Stimulated activated CD8-positive, alpha-beta memory T cell treated with anti-CD3 and anti-CD28 coated beads, Interleukin-12 subunit alpha, Interleukin-12 subunit beta, amount 100 ng/mL, for 4 hours (primary cell): ENCODE measurements around the gene SHOX.
"Not testable (repeated sequence)": the region's sequence is repeated elsewhere in the genome, so short reads cannot be mapped to it uniquely, and the experiment has no call there.

Source experiments
- DNase-seq: peaks from one replicate; pipeline ENCODE4 v3.0.0-alpha.2; 2020; ENCODE audit warnings: low read depth

Gene SHOX

GRCh38 chrX:637660-638481 lies 7.3 kb downstream of the SHOX start:
- DNase-seq = no peak

GRCh38 chrX:638482-639131 lies 8.0 kb downstream of the SHOX start:
- DNase-seq = no peak

GRCh38 chrX:639151-639550 lies 8.6 kb downstream of the SHOX start:
- no peak for DNase-seq

- DNase-seq = no peak
These were observed 10.1 kb downstream of the SHOX start for GRCh38 chrX:640641-641040.

GRCh38 chrX:641671-642435 lies 11.3 kb downstream of the SHOX start:
- DNase-seq = no peak

- no peak for DNase-seq
These were observed 12.0 kb downstream of the SHOX start for GRCh38 chrX:642436-643240.

- DNase-seq = no peak
These were observed 12.6 kb downstream of the SHOX start for GRCh38 chrX:643241-643595.

- no peak for DNase-seq
These were observed 13.3 kb downstream of the SHOX start for GRCh38 chrX:643911-644303.

- no peak for DNase-seq
These were observed 14.0 kb downstream of the SHOX start for GRCh38 chrX:644304-645281.

GRCh38 chrX:646228-646495 lies 15.6 kb downstream of the SHOX start:
- no peak for DNase-seq

GRCh38 chrX:646796-647195 lies 16.2 kb downstream of the SHOX start:
- DNase-seq = no peak

- DNase-seq = no peak
These were observed 18.6 kb downstream of the SHOX start for GRCh38 chrX:649166-649565.

- DNase-seq = no peak
These were observed 19.7 kb downstream of the SHOX start for GRCh38 chrX:650324-650723.

GRCh38 chrX:650811-651210 lies 20.2 kb downstream of the SHOX start:
- no peak for DNase-seq

- DNase-seq = not testable (repeated sequence)
These were observed 21.3 kb downstream of the SHOX start for GRCh38 chrX:651922-652321.

GRCh38 chrX:652341-652741 lies 21.8 kb downstream of the SHOX start:
- no peak for DNase-seq

- DNase-seq = no peak
These were observed 22.7 kb downstream of the SHOX start for GRCh38 chrX:653306-653705.

- no peak for DNase-seq
These were observed 30.6 kb downstream of the SHOX start for GRCh38 chrX:661154-661553.

- no peak for DNase-seq
These were observed 31.5 kb downstream of the SHOX start for GRCh38 chrX:662126-662525.

- DNase-seq = no peak
These were observed 33.2 kb downstream of the SHOX start for GRCh38 chrX:663841-664240.
